ENCODE measurements around the gene DIDO1. TPM values are rescaled to one million over a fixed set of nuclear protein-coding genes. Genes with fewer than 3 reads are reported as not detected.

Gene DIDO1
- total and polyA plus RNA-seq, 2 of the 13 experiments (the other 11 are each of a cell fraction or from before 2014, with no cell fraction given) = 75.0 to 75.1 TPM

- CTCF ChIA-PET (ENCODE audit: low intra/inter-chr PET ratio, low total read pairs) = no interaction called here
- H4K20me1 ChIP-seq (ENCODE audit: insufficient read depth, low read length) = no peaks in the 10 kb centered on the region
These were observed 95.5 kb downstream of the DIDO1 start for GRCh38 chr20:62830821-62831220.

More at GRCh38 chr20:62830821-62831220, 95.5 kb downstream of the DIDO1 start:
- Histone ChIP-seq H3K79me2 (ENCODE audit: insufficient read depth, low read length) (no peaks in the 10 kb centered on the region), H3K4me1 (ENCODE audit: insufficient read depth, low read length) (peaks cover 23% of the 10 kb centered on the region), H3K4me3 (replicated peaks in 1 of 3; ENCODE audit: insufficient read depth in 1 of 3, low read depth in 2 of 3, low read length in 3 of 3) (no peak overlapping the region), H3K9ac (ENCODE audit: insufficient read depth, low read depth, low read length) (no peak overlapping the region), H3K4me2 (ENCODE audit: low read depth, low read length) (no peak overlapping the region), H3K27ac (ENCODE audit: extremely low read length, insufficient read depth, low read length) (no peak overlapping the region), H2AFZ (ENCODE audit: low read length) (no peak overlapping the region), H3K27me3 (ENCODE audit: control insufficient read depth in 1 of 2, insufficient read depth in 2 of 2, low read length in 2 of 2) (no peaks in the 10 kb centered on the region), H3K9me3 (ENCODE audit: low read length) (no peaks in the 10 kb centered on the region), H3K36me3 (replicated peaks in 1 of 2; ENCODE audit: control insufficient read depth in 1 of 2, insufficient read depth in 2 of 2, low read length in 2 of 2) (peaks cover 9 to 11% of the 10 kb centered on the region in 2 experiments; a peak in 3 of 5 replicates)
- FAIRE-seq = no peak
- no TSS peak for BruUV-seq (replicated peaks)
- POLR2A ChIA-PET = interaction anchor here (1.3 to 3.2 kb wide), 3 partner anchors 8 to 123 kb away, joined by 3 to 22 read pairs (median 7); no protein-coding TSS in a partner anchor
- ATAC-seq = no peak
- TF ChIP-seq NCOR1 (IDR thresholded peaks at IDR 0.05; ENCODE audit: borderline replicate concordance, low read length) = no peak
- TF ChIP-seq ZNF329 (CRISPR knock-in tag; IDR thresholded peaks at IDR 0.05; ENCODE audit: low read depth) = no peak
- TF ChIP-seq ZBTB49 (CRISPR knock-in tag; IDR thresholded peaks at IDR 0.05; ENCODE audit: borderline replicate concordance) = no peak
- TF ChIP-seq ZBTB33 (CRISPR knock-in tag; IDR thresholded peaks at IDR 0.05) = peak; percentile 83
- TF ChIP-seq KDM1A (CRISPR knock-in tag; IDR thresholded peaks at IDR 0.05) = no peak
- 0 out of 2 replicates have a peak, but pooled peaks have one; percentile 41 for TF ChIP-seq ZNF552 (CRISPR knock-in tag; IDR thresholded peaks at IDR 0.05; ENCODE audit: borderline replicate concordance)
- no peak for TF ChIP-seq ZNF382 (CRISPR knock-in tag; IDR thresholded peaks at IDR 0.05; ENCODE audit: borderline replicate concordance)
- 95% methylated on average over 22 of the region's 22 CpGs for WGBS (ENCODE audit: low lambda C conversion rate)
- no peak for DNase-seq (ENCODE audit: low spot score)
- intact Hi-C loops (cut with micrococcal nuclease; ENCODE audit: unreplicated experiment) (no loop called here), in situ Hi-C loops (cut with HindIII; ENCODE audit: extremely low pct_ligation_motif_present, low pct_unique_long_range_greater_than_20kb) (no loop called here)

All from HepG2 (cell line).